NCI-H2196 (cell line): ENCODE results near the gene TLE3.
A peak's percentile ranks its signal among the peaks of the same experiment; 100 is the strongest.

Experiments used
- DNase-seq: peaks from one replicate; lab custom pipeline; 2025; ENCODE audit not compliant: unreplicated experiment; lab: John Stamatoyannopoulos, UW

TLE3 gene

DNA sequence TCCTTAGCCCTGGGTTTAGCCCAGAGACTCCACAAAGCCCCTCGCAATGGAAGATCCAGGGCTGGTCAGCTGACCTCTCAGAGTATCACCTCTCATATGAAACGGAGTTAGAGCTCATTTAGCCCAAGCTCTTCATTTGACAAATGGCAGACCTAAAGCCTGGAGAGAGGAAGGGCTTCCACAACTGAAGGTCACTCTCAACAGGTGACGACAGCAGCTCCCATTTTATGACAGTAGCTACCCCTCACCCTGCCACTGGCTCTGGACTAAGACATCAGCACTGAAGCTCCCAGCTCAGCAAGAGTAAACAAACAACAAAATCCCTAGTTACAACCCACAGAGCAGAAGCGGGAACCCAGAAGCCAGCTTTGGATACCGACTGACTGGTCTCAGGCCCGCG lies 33.7 kb downstream of the TLE3 start:
- no peak for DNase-seq

DNA sequence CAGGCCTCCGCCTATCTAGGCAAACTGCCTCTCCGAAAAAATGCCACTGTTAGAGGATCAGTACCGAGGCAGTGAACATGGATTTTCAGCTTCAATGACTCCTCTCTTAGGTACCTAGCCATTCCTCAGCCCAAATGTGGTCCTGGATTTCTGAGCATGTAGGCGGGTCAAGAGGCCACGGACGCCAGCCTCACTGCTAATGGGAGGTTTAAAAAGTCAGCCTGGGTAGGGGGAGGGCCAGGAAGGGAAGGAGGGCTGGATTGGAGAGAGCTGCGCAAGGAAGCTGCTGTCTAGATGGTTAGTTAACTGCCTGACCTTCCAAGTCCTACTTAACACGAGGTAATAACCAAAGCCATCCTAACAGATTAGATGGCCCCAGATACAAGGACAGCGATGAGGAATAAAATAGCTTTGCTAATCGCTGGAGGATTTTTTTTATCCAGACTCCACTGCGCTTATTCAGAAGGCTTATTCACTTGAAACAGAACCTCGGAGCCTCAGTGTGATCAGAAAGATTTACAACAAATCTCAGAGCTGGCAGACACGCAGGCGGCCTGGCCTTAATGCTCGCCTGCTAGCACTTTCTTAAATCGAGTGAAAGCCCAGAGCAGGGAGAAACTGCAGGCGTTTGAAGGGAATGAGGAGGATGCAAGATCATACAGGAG lies 34.3 kb downstream of the TLE3 start:
- no peak for DNase-seq

GRCh38 chr15:70062321-70062956 lies 35.3 kb downstream of the TLE3 start:
- DNase-seq: peak; percentile 82

DNA sequence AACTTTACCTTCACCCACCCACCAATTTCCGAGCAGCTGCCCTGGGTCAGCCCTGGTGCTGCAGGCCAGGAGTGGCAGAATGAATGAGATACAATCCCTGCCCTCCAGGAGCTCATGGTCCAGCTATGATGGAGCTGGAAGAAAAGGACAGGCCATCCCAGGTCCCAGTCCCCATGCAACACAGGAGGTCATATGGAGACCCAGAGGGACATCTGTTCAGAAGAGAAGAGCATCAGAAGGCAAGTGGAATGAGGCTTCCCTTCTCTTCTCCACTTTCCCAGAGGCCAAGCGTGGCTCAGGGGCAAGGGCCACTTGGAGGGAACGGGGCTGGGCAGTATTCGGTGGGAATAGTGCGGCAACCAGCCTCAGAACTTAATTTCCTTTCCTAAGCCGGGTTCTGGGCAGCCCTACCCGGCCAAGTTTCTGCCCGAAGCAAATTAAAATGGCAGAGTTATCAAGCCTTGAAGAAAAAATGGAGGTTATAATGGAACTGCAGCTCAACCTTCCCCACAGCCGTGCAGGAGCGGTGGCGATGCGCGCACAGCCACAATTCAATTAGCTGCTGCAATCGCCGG lies 35.9 kb downstream of the TLE3 start:
- no peak for DNase-seq

- no peak for DNase-seq
Measured at GRCh38 chr15:70060993-70061305, 36.8 kb downstream of the TLE3 start.

DNA sequence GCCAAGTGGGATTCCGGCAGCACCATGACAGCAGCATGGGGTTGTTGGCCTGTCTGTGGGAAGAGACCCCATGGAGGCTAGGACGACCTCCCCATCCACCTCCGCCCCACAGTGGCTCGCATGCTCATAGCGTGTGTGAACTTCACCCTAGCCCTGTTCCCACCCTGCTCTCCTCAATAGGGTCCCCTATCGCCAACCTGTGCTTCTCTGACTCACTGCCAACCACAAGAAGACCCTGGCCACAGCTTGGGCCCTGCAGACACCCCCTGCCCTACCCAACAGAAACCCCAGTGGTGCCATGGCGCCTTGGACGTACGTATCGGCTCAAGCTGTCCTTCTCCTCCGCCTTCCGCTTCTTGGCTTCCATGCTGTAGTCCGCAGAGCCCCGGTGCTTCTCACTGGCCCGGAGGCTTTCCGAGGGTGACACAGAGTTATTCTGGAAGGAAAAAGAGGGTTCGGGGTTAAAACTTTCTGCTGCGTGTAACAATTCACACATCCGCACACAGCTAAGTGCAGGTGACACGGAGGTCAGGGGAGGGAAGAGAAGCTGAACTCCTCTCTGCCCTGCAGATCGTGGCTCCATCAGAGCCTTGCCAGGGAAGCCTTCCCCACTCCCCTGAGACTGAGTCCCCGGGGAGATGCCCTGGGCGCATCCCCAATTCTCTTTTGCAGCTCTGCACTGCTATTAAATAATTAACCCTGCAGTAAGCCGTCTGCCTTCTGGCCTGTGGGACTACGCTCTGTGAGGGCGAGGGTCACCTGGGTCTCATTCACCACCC lies 37.3 kb downstream of the TLE3 start:
- DNase-seq: no peak

DNA sequence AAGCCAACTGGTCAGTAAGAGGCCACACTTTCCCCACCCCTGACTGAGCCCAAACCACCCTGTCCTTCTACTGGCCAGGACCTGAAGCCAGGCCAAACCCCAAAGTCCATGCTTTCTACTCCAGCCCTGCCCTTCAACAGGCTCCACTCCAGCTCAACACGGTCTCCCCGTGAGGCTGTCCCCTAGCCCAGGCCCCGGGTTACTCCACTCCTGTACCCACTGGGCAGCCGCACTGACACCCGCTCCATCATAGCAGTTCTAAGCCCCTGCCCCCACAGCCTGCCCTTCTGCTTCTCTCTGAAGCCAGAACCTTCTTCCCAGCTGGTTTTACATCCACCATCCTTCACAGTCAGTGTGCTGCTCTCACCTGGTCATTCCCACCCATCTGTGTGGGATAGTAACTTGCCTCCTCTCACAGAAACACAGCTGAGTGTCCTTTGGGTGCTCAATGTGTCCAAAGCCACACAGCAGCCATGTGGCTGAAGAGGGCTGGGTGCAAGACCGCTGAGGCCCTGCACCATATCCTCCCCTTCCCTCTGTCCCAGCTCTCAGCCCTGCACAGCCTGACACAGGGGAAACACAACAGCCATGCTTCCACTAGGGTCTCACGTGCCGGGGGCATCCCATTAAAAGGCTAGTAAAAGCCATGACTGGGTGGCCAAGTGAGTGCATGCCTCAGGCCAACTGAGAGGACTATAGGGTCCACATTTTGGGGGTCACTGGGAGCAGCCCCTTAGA lies 38.1 kb downstream of the TLE3 start:
- no peak for DNase-seq

- no peak for DNase-seq
Measured at GRCh38 chr15:70058642-70059360, 38.9 kb downstream of the TLE3 start.

DNA sequence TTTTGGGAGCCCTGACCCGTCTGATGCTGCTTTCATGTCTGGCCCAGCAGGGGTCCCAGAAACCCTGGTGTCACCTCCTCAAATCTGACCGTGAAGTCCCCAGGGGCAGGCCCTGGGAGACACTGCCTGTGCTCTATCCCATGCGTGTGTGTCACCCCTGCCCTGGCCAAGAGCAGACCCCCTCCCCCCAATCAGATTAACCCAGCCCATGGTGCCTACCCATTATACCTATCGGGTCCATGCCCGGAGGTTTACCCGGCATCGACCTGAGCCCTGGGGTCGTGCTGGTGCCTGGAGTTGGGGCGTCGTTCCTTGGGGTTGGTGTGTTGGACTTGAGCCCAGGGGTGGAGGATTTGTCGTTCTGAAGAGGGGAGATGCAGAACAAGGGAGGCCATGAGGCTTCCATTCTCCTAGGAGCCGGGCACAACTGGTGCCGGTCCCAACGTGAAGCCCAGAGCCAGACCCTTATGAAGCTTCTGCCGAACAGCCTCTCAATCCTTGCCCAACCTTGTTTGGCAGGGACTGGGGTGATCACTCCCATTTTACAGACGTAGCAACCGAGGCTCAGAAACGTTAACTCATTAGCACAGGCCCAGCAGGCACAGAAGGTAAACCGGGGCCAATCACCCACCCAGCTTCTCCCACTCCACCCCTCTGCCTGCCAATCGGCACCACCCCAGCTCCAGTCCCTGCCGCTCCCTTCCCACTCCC lies 39.6 kb downstream of the TLE3 start:
- DNase-seq: no peak

GRCh38 chr15:70056091-70056680 lies 41.5 kb downstream of the TLE3 start:
- no peak for DNase-seq

DNA sequence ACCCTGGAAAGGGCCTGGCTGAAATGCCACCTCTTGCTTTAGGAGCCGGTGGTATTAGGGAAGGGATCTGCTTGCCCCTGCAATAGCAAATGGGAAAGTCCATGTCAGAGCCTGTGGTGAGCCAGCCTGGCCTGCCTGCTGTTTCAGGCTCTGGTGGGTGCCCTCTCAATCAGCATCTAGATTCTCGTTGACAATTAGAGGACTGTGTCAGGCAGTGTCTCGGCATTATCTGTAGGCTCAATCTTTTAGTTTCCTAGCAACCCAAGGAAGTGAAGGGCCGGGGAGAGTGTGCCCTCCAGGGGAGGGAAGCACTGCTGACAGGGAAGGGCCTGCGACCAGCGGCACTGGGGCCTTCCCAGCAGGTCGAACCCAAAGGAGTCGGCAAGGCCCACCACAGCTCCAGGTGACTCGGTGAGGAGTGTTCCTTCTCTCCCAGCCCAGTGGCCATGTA lies 42.1 kb downstream of the TLE3 start:
- no peak for DNase-seq

GRCh38 chr15:70054884-70055387 lies 42.8 kb downstream of the TLE3 start:
- DNase-seq: no peak

DNA sequence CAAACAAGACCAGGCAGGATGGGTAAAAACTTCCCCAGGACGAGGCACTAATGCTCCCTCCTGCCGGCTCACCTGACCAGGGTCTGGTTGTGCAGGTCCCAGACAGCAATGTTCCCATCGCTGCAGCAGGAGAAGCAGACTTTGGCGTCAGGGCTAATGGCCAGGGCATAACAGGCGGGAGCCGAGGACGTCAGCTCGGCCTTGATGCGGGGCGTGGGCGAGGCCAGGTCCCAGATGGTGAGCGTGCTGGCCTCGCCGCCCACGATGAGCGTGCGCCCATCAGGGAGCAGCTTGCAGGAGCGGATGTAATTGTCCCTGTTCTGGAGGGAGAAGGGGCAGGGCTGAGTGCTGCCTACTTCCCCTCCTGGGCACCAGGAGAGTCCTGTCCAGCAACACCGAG lies 43.4 kb downstream of the TLE3 start:
- DNase-seq: no peak

GRCh38 chr15:70053716-70054229 lies 43.9 kb downstream of the TLE3 start:
- no peak for DNase-seq

DNA sequence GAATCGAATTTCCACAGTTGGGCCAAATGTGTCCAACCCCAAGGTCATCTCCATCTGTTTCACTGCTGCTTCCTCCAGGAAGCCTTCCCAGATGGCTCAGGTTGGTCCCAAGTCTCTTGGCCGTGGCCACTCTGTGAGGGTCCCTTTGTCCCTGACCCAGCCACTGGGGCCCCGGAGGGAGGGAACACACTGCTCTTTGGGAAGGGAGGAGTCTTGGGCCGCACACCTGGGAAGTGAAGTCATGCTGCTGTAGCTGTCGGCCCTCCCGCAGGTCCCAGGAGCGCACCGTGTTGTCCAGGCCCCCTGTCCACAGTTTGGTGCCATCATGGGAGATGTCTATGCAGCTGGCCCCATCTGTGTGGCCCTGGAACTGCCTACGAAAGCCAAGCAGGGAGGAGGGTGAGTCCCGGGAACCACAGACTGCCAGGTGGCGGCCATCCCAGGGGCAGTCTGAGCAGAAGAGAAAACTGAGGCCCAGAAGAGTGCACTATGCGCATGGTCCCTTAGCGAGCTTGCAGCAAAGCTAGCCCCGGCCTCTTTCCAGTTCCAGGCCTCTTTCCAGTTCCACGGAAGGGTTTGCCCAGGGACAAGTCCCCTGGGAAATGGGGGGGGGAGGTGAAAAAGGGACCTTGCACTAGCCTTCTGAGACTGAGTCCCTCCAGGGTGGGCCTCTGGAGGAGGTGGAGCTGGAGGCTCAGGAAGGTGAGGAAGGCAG lies 44.6 kb downstream of the TLE3 start:
- DNase-seq: no peak

DNA sequence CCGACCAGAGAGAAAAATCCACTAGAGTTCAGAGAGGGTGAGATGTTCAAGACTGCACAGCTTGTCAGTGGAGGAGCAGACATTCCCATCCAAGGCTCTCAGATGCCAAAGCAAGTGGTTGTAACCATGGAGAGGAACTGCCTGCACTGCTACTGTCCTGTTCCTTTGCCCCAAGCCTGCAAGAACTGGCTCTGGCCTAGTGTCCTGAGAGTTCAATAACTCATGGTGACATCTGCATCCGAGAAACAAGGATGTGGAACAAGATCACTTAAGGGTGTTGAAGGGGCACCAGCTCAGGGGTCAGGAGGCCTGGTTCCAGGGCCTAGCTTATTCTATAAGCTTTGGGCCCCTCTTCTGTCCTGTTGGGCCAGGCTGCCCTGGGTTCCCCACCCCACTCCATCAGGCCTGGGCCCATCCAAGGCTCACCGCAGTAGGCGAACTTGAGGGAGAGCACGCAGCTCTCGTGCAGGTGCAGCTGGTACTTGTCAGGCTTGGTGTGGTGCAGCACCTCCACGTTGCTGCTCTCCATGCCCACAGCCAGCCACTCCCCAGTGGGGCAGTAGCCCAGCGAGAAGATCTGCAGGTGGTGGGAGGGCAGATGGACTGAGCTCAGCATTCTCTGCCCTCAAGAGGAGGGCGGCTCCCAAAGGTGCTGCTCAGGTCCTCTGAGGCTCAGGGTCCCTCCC lies 45.6 kb downstream of the TLE3 start:
- no peak for DNase-seq

DNA sequence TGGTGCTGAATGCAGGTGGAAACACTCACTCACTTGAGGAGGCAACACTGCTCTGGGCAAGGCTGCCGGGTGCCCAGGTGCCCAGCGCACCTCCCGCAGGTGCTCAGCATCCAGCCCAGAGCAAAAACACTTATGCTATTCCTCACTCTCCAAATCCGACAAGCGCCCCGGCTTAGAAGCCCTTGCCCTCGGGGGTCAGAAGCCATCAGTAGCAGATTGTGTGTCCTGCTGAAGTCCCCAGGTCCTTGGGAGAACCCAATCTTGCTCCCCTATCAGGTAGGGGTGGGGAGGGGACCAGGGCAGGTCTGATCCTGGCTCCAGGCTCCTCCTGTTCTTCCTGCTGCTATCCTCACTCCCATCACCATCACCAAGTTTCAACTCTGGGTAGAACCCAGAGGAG lies 46.7 kb downstream of the TLE3 start:
- DNase-seq: no peak

DNA sequence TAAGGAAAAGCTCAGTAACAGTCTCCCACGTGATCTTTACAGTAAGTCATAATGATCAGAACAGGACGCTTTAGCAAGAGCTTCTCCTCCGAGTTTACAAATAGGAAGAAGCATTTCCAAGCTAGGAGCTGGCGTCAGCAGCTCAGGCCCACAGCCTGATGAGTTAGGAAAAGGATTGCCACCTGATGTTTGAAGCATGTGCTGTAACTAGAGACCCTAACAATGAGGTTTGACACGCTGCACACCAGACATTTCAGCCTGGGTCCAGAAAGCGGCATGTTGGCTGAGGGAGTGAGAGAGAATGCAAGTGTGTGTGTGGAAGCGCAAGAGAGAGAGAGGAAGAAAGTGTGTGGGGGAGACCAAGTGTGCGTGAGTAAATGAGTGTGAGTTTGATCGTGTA lies 47.3 kb downstream of the TLE3 start:
- no peak for DNase-seq
